K562 (cell line): ENCODE data around the gene MLST8. TPM values are rescaled to one million over a fixed set of nuclear protein-coding genes. Genes with fewer than 3 reads are reported as not detected.

Source experiments
- CHD7 ChIP-seq: fragments of 200-600 bp; sonication (generic); IDR thresholded peaks from one replicate; pipeline ENCODE4 v1.6.1; 2012; ENCODE audit warnings: mild to moderate bottlenecking, low read depth, low read length, inconsistent platforms
- DDX20 ChIP-seq: fragments of 450-650 bp; IDR thresholded peaks from 2 replicates; pipeline ENCODE4 v1.6.1; 2016; ENCODE audit warnings: missing genetic modification characterization, low read depth, mild to moderate bottlenecking, missing compliant biosample characterization, moderate library complexity
- FOXJ3 ChIP-seq: sonication (generic); formaldehyde crosslinking; IDR thresholded peaks from 2 replicates; pipeline ENCODE4 v1.4.0; 2020; ENCODE audit warnings: mild to moderate bottlenecking, missing genetic modification reagents
- GMEB1 ChIP-seq: fragments of 250-450 bp; sonication (Bioruptor Pico); IDR thresholded peaks from 2 replicates; pipeline ENCODE4 v1.4.0; 2020; ENCODE audit warnings: mild to moderate bottlenecking
- HMG20B ChIP-seq: fragments of 250-450 bp; sonication (Bioruptor Pico); IDR thresholded peaks from 2 replicates; pipeline ENCODE4 v1.5.0; 2021; ENCODE audit warnings: mild to moderate bottlenecking
- IRF1 ChIP-seq: sonication (generic); formaldehyde crosslinking; IDR thresholded peaks from 2 replicates; pipeline ENCODE4 v1.8.0; 2022; ENCODE audit warnings: missing genetic modification reagents, mild to moderate bottlenecking, borderline replicate concordance
- MCM2 ChIP-seq: fragments of 450-650 bp; IDR thresholded peaks from 2 replicates; pipeline ENCODE4 v1.6.1; 2017; ENCODE audit warnings: low read depth, mild to moderate bottlenecking
- NFIX ChIP-seq: fragments of 250-450 bp; sonication (Bioruptor Pico); IDR thresholded peaks from 2 replicates; pipeline ENCODE4 v1.4.0; 2020; ENCODE audit warnings: low read depth, mild to moderate bottlenecking, moderate library complexity
- NR3C1 ChIP-seq: sonication (generic); formaldehyde crosslinking; IDR thresholded peaks from 2 replicates; pipeline ENCODE4 v1.8.1; 2022; ENCODE audit warnings: missing genetic modification reagents
- RCOR1 ChIP-seq, 2 experiments: IDR thresholded peaks; 2 replicates each; pipeline ENCODE4 v1.6.1; 2012; ENCODE audit warnings: low read depth in 2 of 2, low read length in 2 of 2, borderline replicate concordance in 1 of 2, improper control_type of control experiment in 1 of 2
- ZBTB12 ChIP-seq: fragments of 250-450 bp; sonication (Bioruptor Pico); IDR thresholded peaks from 2 replicates; pipeline ENCODE4 v1.4.0; 2020
- ZNF79 ChIP-seq: fragments of 250-450 bp; sonication (Bioruptor Pico); IDR thresholded peaks from 2 replicates; pipeline ENCODE4 v1.4.0; 2020; ENCODE audit warnings: low read depth, mild to moderate bottlenecking, moderate library complexity
- polyA plus RNA-seq, 8 experiments: library from polyadenylated mRNA; depleted of rRNA in 4 of 8; stranded (reverse) in 5 of 8; unstranded in 3 of 8; fragments of >200 nt; fragmentation: Nextera tagmentation in 2 of 8; fragmentation: Illumina TruSeq in 1 of 8; extraction: Ambion mirVana in 2 of 8; extraction: Trizol in 1 of 8; gene quantifications; 2 replicates each; pipeline versions ENCODE4 v1.2.1 to v1.2.3, GENCODE V29; 2011 to 2014; ENCODE audit warnings: inconsistent platforms in 1 of 8, missing spikeins in 1 of 8
- total RNA-seq, 7 experiments: library from RNA; depleted of rRNA in 6 of 7; stranded (reverse); fragments of >200 nt in 6 of 7; fragmentation: Illumina TruSeq in 2 of 7; extraction: Trizol in 2 of 7; gene quantifications; 2 replicates each; pipeline versions ENCODE4 v1.2.1 to v1.2.3, GENCODE V29; 2011 to 2021; ENCODE audit warnings: low replicate concordance in 1 of 7

Gene MLST8
- total and polyA plus RNA-seq, 9 of the 15 experiments (the other 6 are each of a cell fraction or from before 2014, with no cell fraction given): 1.5 to 116 (median 43.3) TPM

DNA sequence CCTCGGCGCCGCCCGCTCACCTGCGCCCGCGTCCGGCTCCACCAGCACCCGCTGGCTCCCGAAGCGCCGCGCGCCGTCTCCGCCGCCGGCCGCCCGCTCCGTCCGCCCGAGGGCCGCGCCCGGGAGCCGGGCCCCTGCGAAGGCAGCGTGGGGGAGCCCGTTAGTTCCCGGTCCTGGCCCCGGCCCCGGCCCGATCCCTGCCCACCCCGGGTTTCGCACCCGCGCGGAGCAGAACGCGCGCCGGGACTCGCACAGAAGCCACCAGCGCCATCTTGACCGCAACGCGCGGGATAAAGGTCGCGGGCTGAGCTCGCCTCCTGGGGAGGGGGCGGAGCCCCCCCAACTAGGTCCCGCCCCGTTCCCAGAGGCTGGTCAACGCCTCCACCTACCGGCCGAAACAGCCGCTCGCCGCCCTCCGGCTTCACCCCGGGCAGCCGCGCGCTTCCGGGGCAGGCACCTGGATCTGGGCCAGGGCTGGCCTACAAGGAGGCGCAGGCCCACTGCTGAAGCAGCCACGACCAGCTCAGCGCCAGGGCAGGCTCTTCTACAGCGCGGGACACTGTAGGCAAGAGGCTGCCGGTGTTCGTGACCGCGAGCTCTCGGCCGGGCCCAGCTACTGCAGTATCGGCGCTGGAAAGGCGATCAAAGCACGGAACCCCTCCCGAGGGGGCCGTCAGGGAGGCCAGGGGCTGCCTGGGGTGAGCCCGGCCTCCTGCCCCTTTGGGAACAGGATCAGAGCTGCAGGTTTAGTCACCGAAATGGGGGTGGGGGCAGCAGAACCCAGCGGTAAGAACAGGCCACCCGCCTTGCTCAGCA lies 46.2 kb downstream of the MLST8 start, which contains the start of gene ECI1 (continued):
- no peak for TF ChIP-seq GMEB1 (CRISPR knock-in tag)
- TF ChIP-seq FOXJ3: no peak
- TF ChIP-seq NR3C1 (CRISPR knock-in tag): no peak
- no peak for TF ChIP-seq ZBTB12 (CRISPR knock-in tag)
- TF ChIP-seq HMG20B (CRISPR knock-in tag): no peak
- peak in 1 of 2 experiments; percentile 56; a peak in 1 of 4 replicates for TF ChIP-seq RCOR1 (IDR thresholded peaks at IDR 0.05; ENCODE audit: borderline replicate concordance in 1 of 2, low read depth in 2 of 2, low read length in 2 of 2)
- no peak for TF ChIP-seq IRF1
- TF ChIP-seq MCM2: no peak
- no peak for TF ChIP-seq DDX20 (tag)
- TF ChIP-seq ZNF79: no peak
- no peak for TF ChIP-seq CHD7
- TF ChIP-seq NFIX (CRISPR knock-in tag): 0 out of 2 replicates have a peak, but pooled peaks have one; percentile 21
